ENCODE data around the gene LINGO1.

DNA sequence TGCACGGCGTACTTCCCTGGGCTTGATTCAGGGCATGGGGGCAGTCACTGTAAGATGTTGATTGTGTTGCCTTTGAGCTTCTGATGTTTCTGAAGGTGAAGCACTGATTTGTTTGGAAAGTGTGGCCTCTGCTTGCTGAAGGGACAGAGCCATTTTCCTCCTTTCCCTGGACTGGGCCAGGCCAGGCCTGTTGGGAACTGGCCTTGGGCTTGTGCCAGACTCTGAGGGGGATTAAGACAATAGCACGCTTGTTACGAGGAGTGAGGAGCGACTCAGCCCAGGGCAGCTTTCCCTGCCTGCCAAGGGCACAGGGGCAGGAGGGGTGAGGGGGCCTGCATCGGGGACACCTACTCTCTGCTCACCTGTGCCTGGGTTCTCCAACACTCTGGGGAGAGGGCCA, 42.9 kb downstream of the LINGO1 start:
- no peak for TF ChIP-seq POLR2A (IDR thresholded peaks at IDR 0.05)
- TF ChIP-seq, protein P1, sequence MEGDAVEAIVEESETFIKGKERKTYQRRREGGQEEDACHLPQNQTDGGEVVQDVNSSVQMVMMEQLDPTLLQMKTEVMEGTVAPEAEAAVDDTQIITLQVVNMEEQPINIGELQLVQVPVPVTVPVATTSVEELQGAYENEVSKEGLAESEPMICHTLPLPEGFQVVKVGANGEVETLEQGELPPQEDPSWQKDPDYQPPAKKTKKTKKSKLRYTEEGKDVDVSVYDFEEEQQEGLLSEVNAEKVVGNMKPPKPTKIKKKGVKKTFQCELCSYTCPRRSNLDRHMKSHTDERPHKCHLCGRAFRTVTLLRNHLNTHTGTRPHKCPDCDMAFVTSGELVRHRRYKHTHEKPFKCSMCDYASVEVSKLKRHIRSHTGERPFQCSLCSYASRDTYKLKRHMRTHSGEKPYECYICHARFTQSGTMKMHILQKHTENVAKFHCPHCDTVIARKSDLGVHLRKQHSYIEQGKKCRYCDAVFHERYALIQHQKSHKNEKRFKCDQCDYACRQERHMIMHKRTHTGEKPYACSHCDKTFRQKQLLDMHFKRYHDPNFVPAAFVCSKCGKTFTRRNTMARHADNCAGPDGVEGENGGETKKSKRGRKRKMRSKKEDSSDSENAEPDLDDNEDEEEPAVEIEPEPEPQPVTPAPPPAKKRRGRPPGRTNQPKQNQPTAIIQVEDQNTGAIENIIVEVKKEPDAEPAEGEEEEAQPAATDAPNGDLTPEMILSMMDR (IDR thresholded peaks at IDR 0.05): no peak

Measured in right lobe of liver (tissue), 4 donors.